RWPE2 (cell line): ENCODE measurements around the gene GORASP1.
A peak's percentile ranks its signal among the peaks of the same experiment; 100 is the strongest.

Experiments used
- ATAC-seq: fragments of 200-7000 bp; cut with Tn5 transposase; 3 replicates; pipeline ENCODE4 v1.9.1; 2021; ENCODE audit warnings: low read depth
- DNase-seq: peaks from one replicate; pipeline ENCODE4 v3.0.0-alpha.2; 2020; ENCODE audit warnings: low spot score
- H3K27ac ChIP-seq: fragments of 450-650 bp; 2 replicates; pipeline ENCODE4 v1.5.1; 2017; ENCODE audit warnings: mild to moderate bottlenecking; ENCODE audit not compliant: poor library complexity, severe bottlenecking
- H3K27me3 ChIP-seq: fragments of 250-450 bp; sonication (Bioruptor Pico); 2 replicates; pipeline ENCODE4 v1.5.1; 2021; ENCODE audit warnings: mild to moderate bottlenecking, moderate library complexity; ENCODE audit not compliant: insufficient read depth, poor library complexity, severe bottlenecking
- H3K36me3 ChIP-seq: fragments of 250-450 bp; sonication (Bioruptor Pico); 2 replicates; pipeline ENCODE4 v1.5.1; 2020; ENCODE audit warnings: low read depth, mild to moderate bottlenecking, moderate library complexity
- H3K4me1 ChIP-seq: fragments of 250-450 bp; sonication (Bioruptor Pico); 2 replicates; pipeline ENCODE4 v1.5.1; 2021; ENCODE audit warnings: mild to moderate bottlenecking, moderate library complexity; ENCODE audit not compliant: insufficient read depth, poor library complexity, severe bottlenecking
- H3K4me3 ChIP-seq: fragments of 250-450 bp; sonication (Bioruptor Pico); 2 replicates; pipeline ENCODE4 v1.5.1; 2021; ENCODE audit warnings: mild to moderate bottlenecking, moderate library complexity; ENCODE audit not compliant: severe bottlenecking
- H3K9me3 ChIP-seq: fragments of 250-450 bp; sonication (Bioruptor Pico); 2 replicates; pipeline ENCODE4 v1.5.1; 2021; ENCODE audit warnings: mild to moderate bottlenecking, moderate library complexity; ENCODE audit not compliant: severe bottlenecking
- TF ChIP-seq, protein P1 (sequence below): fragments of 450-650 bp; IDR thresholded peaks from one replicate; pipeline ENCODE4 v1.5.1; 2017; ENCODE audit warnings: mild to moderate bottlenecking, moderate library complexity; ENCODE audit not compliant: poor library complexity, severe bottlenecking

The GORASP1 gene

DNA sequence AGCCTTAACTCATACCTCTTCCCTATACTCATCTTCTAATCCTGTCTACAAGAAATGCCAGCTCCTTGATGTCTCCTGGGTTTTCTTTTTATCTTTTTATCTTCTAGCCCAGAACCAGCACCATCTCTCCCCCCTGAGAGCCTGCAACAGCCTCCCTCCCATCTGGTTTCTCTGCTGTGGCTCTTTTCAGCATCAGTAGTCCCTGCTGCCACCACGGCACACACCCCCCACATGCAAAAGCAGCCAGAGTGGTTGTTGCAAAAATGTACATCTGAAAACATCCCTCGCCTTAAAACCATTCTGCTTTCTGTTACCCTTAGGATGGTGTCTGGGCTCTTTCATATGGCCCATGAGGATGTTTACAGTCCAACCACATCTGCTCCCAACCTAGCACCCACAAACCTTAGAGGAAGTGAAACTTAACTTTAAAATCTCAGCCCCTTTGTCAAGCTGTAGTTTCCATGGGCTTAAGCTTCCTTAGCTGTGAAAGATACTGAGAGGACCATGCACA lies 828 bp upstream of the GORASP1 start:
- no peaks in the 10 kb centered on the region for H3K36me3 ChIP-seq
- no peak for ATAC-seq
- peaks cover 14% of the 10 kb centered on the region for H3K4me1 ChIP-seq
- DNase-seq, result no peak
- H3K9me3 ChIP-seq, result no peaks in the 10 kb centered on the region
- H3K27ac ChIP-seq, result no peak overlapping the region
- TF ChIP-seq, protein P1, sequence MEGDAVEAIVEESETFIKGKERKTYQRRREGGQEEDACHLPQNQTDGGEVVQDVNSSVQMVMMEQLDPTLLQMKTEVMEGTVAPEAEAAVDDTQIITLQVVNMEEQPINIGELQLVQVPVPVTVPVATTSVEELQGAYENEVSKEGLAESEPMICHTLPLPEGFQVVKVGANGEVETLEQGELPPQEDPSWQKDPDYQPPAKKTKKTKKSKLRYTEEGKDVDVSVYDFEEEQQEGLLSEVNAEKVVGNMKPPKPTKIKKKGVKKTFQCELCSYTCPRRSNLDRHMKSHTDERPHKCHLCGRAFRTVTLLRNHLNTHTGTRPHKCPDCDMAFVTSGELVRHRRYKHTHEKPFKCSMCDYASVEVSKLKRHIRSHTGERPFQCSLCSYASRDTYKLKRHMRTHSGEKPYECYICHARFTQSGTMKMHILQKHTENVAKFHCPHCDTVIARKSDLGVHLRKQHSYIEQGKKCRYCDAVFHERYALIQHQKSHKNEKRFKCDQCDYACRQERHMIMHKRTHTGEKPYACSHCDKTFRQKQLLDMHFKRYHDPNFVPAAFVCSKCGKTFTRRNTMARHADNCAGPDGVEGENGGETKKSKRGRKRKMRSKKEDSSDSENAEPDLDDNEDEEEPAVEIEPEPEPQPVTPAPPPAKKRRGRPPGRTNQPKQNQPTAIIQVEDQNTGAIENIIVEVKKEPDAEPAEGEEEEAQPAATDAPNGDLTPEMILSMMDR, result no peak
- H3K27me3 ChIP-seq, result no peaks in the 10 kb centered on the region
- peak overlapping the region; percentile 84 for H3K4me3 ChIP-seq

DNA sequence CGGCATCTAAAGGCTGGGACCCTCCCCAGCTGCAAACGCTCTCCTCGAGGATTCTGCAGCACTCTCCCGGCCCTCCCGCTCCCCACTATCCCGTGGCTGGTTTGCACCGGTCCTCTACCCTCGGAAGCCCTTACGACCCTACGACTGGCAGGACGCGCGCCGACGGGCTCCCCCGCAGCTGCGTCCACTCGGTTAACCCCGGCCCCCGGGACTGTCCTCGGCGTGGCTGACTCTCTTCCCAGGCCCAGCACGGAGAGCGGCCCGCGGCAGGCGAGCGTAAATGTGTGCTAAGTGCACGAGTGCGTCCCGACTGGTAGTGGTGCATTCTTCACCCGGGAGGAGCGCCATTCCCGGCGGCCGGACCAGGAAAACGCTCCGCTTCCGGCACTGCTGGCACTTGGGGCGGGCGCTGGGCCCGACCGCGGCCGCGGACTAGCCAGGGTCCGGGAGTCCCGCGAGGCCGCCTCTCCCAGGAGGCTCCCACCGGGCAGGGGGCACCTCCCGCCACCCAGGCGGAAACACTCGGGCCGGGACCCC lies 508 bp downstream of the GORASP1 start:
- Histone ChIP-seq H3K4me1 (peaks cover 14% of the 10 kb centered on the region), H3K36me3 (no peaks in the 10 kb centered on the region), H3K4me3 (peak overlapping the region; percentile 84), H3K9me3 (no peaks in the 10 kb centered on the region), H3K27ac (peak overlapping the region; percentile 65), H3K27me3 (no peaks in the 10 kb centered on the region)
- TF ChIP-seq, protein P1, result no peak
- ATAC-seq, result peak; percentile 51
- no peak for DNase-seq

GRCh38 chr3:39106281-39106811 lies 1.1 kb downstream of the GORASP1 start:
- TF ChIP-seq, protein P1, result no peak
- DNase-seq, result no peak
- no peaks in the 10 kb centered on the region for H3K27me3 ChIP-seq
- no peaks in the 10 kb centered on the region for H3K9me3 ChIP-seq
- H3K4me3 ChIP-seq, result peak overlapping the region; percentile 84
- ATAC-seq, result peak; percentile 26; the same call in 2 of the 3 replicates
- peak overlapping the region; percentile 65 for H3K27ac ChIP-seq
- peaks cover 2% of the 10 kb centered on the region; the same call in 1 of the 2 replicates for H3K36me3 ChIP-seq
- H3K4me1 ChIP-seq, result peaks cover 14% of the 10 kb centered on the region

GRCh38 chr3:39105687-39106063 lies 1.8 kb downstream of the GORASP1 start:
- no peaks in the 10 kb centered on the region for H3K9me3 ChIP-seq
- TF ChIP-seq, protein P1, result no peak
- peak overlapping the region; percentile 65 for H3K27ac ChIP-seq
- no peak for ATAC-seq
- no peaks in the 10 kb centered on the region for H3K27me3 ChIP-seq
- no peak overlapping the region for H3K4me3 ChIP-seq
- peaks cover 14% of the 10 kb centered on the region for H3K4me1 ChIP-seq
- peaks cover 9% of the 10 kb centered on the region for H3K36me3 ChIP-seq
- DNase-seq, result no peak
